HG03439 (cell line): ENCODE data around the gene NRG3.
"Not testable (repeated sequence)": the region's sequence is repeated elsewhere in the genome, so short reads cannot be mapped to it uniquely, and the experiment has no call there.

Experiments used
- ATAC-seq: cut with Tn5 transposase; IDR thresholded peaks from one replicate; pipeline ENCODE4 v1.9.1; 2021; ENCODE audit warnings: mild to moderate bottlenecking, moderate library complexity; ENCODE audit not compliant: unreplicated experiment

The NRG3 gene

GRCh38 chr10:82267960-82268359 is 393.0 kb downstream of the NRG3 start:
- no peak for ATAC-seq

- no peak for ATAC-seq
Observed at GRCh38 chr10:82277591-82277990, 402.6 kb downstream of the NRG3 start.

DNA sequence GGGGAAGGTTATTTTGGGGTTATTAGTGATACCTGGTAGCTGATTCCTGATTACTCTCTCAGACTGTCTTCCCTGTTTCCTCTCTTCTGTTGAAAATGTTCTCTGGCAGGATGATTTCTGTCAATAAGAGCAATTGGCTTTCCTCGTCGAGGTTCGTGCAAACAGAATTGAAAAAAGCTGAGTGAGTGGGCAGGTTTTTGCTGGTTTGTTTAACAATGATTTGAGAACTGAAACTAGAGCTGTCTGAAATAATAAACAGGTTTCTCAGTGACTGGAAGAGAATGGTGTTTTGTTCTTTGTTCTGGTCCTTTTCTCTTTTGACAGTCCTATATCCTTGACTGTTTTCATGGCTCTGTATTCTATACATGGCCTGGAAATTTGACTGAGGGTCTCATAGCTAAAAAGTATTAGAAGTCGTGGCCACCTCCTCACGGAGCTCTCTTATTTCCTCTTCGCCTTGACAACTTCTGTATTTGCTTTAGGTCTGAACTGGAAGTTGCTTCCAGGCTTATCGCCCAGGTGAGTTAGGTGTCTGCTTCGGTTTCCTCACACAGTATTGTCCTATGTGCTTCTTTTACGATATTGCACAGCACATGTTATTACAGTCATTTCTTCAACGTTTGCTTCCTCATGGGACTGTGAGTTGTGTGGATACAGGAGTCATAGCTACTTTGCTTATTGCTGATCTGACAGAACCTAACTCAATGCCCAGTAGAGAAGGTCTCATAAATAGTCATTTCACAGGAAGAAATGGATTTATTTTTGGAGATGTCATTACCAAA is 403.6 kb downstream of the NRG3 start:
- no peak for ATAC-seq

- no peak for ATAC-seq
Observed at GRCh38 chr10:82282782-82283456, 407.9 kb downstream of the NRG3 start.

DNA sequence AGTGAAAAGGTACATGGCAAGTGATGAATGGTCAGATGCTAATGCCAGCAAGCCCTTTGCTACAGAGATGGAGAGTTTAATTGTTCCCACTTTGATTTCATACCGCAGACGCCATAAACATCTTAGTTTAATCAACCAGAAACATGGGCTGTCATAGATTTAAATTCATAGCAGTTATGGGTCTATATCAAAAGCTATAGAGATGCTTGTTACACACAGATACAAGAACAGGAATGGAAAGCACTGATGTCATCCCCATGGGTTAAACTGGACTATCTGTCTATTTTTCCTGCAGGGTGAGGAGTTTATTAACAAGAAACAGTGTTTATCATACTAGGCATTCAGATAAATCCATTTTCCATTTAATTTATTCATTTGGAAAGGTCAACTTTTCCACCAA is 409.2 kb downstream of the NRG3 start:
- no peak for ATAC-seq

GRCh38 chr10:82288461-82288881 is 413.5 kb downstream of the NRG3 start:
- ATAC-seq: no peak

GRCh38 chr10:82289945-82290344 is 415.0 kb downstream of the NRG3 start:
- ATAC-seq: no peak

GRCh38 chr10:82294874-82295378 is 419.9 kb downstream of the NRG3 start:
- no peak for ATAC-seq

DNA sequence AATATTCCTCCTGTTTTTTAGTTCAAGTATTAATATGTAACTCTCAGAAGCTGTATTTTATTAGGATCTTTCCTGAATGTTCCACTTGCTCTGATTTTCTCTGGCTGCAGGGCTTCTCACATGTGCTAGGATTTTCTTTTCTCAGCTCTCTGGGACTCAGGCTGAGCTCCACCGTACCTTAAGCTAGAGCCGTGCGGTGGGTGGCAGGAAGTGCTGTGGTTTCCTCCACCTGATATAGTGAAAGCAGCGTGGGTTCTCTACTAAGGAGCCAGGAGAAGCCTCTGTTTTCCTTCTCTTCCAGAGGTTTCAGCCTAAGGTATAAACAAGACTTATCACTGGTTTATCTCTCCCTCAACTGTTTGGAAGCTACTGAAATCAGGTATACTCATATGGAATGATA is 433.6 kb downstream of the NRG3 start:
- no peak for ATAC-seq

GRCh38 chr10:82310839-82311238 is 435.8 kb downstream of the NRG3 start:
- no peak for ATAC-seq

DNA sequence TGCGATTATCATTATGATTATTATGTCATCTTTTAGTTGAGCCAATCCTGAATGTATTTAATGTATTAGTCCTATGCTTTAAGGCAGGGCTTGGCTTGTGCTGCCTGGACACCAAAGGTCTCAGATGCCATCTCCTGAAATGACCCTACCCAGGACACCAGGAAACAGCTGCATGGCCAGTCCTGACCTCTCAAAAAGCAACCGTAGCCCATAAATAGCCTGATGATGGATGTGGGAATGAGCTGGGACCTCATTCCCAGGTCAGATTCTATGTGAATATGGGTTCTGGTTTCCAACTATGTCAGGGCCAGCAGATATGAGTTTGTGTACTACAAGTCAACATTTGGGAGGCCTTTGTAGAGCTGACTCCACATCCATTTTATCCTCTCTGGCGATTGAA is 438.4 kb downstream of the NRG3 start:
- no peak for ATAC-seq

GRCh38 chr10:82318534-82318933 is 443.5 kb downstream of the NRG3 start:
- ATAC-seq: no peak

- no peak for ATAC-seq
Observed at GRCh38 chr10:82319074-82319473, 444.1 kb downstream of the NRG3 start.

- ATAC-seq: no peak
Observed at GRCh38 chr10:82319562-82319961, 444.6 kb downstream of the NRG3 start.

DNA sequence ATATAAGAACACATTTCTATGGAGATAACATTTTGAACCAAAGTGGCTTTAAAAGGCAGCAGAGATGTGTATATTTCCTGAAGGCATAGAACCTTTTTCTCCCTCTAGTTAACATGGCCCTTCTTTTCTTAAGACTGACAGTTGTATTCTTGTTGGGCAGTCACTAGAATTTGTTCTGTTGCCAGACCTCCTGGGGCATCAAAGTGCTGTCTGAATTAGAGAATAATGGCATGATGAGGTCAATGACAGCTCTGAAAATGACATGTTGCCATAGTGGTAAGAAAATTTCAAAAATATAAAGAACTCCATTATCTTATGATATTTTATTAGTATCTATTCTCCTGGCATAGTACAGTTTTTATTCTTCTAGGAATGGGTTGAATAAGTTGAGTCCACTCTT is 446.7 kb downstream of the NRG3 start:
- no peak for ATAC-seq

DNA sequence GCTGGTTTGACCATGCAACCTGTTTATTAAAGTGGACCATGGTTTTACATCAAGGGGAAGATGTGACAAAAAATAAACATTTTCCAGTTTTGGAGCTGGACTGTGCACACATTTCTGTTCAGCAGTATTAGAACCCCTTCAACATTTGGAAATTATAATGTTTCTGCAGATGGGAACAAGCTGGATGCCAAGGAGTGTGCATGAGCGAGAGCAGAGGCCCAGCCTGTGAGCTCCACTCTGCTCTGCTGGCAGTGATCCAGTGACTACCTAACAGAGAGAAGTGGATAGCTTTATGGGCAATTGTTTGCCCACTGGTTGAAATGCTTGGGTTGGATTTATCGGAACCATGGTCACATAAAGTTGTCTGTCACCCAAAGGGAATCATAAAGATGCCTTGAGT is 456.7 kb downstream of the NRG3 start:
- ATAC-seq: no peak

DNA sequence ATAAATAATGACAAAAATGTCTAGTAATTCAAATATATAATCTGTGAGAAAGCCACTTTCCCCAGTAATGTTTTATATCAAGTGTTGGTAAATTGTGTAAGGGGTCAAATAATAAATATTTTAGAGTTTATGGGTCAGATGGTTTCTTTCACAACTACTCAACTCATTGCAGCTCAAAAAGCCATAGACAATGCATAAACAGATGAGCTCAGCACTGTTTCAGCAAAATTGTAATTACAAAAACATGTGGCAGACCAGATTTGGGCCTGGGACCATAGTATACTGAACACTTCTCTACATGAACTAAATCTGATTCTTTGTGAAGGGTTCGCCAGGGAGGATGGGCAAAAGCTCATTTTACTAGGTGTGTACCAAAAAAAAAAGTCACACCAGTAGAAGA is 460.8 kb downstream of the NRG3 start:
- ATAC-seq: no peak

DNA sequence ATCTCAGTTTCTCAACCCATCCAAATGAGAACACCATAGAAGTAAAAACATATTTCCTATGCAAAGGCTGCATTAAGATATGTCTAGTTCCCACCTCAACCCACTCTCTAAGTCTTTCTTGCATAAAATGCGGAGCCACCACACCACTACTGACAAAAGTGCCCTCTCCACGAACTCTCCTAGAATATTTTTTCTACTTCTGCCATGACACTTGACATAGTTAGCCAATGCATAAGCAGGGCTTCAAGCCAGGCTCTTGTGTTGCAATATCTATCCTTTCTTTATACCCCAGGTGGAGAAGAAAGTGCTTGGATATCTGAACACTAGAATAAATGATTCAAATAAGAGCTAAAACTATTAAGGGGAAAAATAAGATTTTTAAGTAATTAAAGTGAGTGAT is 465.2 kb downstream of the NRG3 start:
- ATAC-seq: no peak

- not testable (repeated sequence) for ATAC-seq
Observed at GRCh38 chr10:82349590-82349989, 474.6 kb downstream of the NRG3 start.

GRCh38 chr10:82353381-82353780 is 478.4 kb downstream of the NRG3 start:
- ATAC-seq: no peak

GRCh38 chr10:82358486-82359099 is 483.6 kb downstream of the NRG3 start:
- ATAC-seq: no peak

- no peak for ATAC-seq
Observed at GRCh38 chr10:82361256-82361655, 486.3 kb downstream of the NRG3 start.
